Activated T-cell treated with anti-CD3 and anti-CD28 coated beads for 4 hours (primary cell): ENCODE results near the gene IMPDH1.
A peak's percentile ranks its signal among the peaks of the same experiment; 100 is the strongest.

Experiments
- DNase-seq: peaks from one replicate; pipeline ENCODE4 v3.0.0-alpha.2; 2020

Gene IMPDH1

GRCh38 chr7:128434413-128435326 is 24.9 kb upstream of the IMPDH1 start:
- DNase-seq, result no peak

GRCh38 chr7:128431754-128432153 is 22.0 kb upstream of the IMPDH1 start:
- no peak for DNase-seq

- no peak for DNase-seq
Observed at GRCh38 chr7:128431221-128431620, 21.4 kb upstream of the IMPDH1 start.

- DNase-seq, result no peak
Observed at GRCh38 chr7:128430207-128430606, 20.4 kb upstream of the IMPDH1 start.

GRCh38 chr7:128427289-128427891 is 17.6 kb upstream of the IMPDH1 start:
- no peak for DNase-seq

GRCh38 chr7:128425850-128426249 is 16.1 kb upstream of the IMPDH1 start:
- DNase-seq, result peak; percentile 83

- no peak for DNase-seq
Observed at GRCh38 chr7:128424686-128425275, 15.0 kb upstream of the IMPDH1 start.

- no peak for DNase-seq
Observed at GRCh38 chr7:128422842-128423241, 13.1 kb upstream of the IMPDH1 start.

GRCh38 chr7:128422037-128422436 is 12.3 kb upstream of the IMPDH1 start:
- no peak for DNase-seq

- no peak for DNase-seq
Observed at GRCh38 chr7:128421384-128421783, 11.6 kb upstream of the IMPDH1 start.

GRCh38 chr7:128420773-128421172 is 11.0 kb upstream of the IMPDH1 start:
- no peak for DNase-seq

- DNase-seq, result no peak
Observed at GRCh38 chr7:128419257-128419656, 9.5 kb upstream of the IMPDH1 start.

- DNase-seq, result no peak
Observed at GRCh38 chr7:128417071-128417470, 7.3 kb upstream of the IMPDH1 start.

- no peak for DNase-seq
Observed at GRCh38 chr7:128415217-128415785, 5.5 kb upstream of the IMPDH1 start.

GRCh38 chr7:128410451-128410753 is 620 bp upstream of the IMPDH1 start:
- no peak for DNase-seq

- DNase-seq, result no peak
Observed at GRCh38 chr7:128408709-128409595, 830 bp downstream of the IMPDH1 start.

GRCh38 chr7:128407751-128408708 is 1.8 kb downstream of the IMPDH1 start:
- DNase-seq, result no peak

- DNase-seq, result no peak
Observed at GRCh38 chr7:128407233-128407589, 2.6 kb downstream of the IMPDH1 start.

GRCh38 chr7:128406314-128407232 is 3.2 kb downstream of the IMPDH1 start:
- no peak for DNase-seq
